Liver (tissue), 3 donors: Measurements from ENCODE around the gene CDC27.

Experiments used
- CTCF ChIP-seq: fragments of 150-350 bp; IDR thresholded peaks from 2 replicates; pipeline ENCODE4 v1.5.1; 2017; ENCODE audit warnings: improper control_type of control experiment, low read depth, low read length; ENCODE audit not compliant: missing input control
- GABPA ChIP-seq, 2 donors: IDR thresholded peaks in 1 of 2; conservative IDR thresholded peaks in 1 of 2; 2 replicates each; pipeline ENCODE4 v1.6.1; 2016; ENCODE audit warnings: antibody characterized with exemption in 2 of 2, mild to moderate bottlenecking in 1 of 2, moderate library complexity in 1 of 2
- TAF1 ChIP-seq: conservative IDR thresholded peaks from 2 replicates; pipeline ENCODE4 v1.6.1; 2016; ENCODE audit warnings: antibody characterized with exemption, mild to moderate bottlenecking
- TF ChIP-seq, protein P1 (sequence below): IDR thresholded peaks from 2 replicates; pipeline ENCODE4 v1.6.1; 2016; ENCODE audit warnings: antibody characterized with exemption
- TF ChIP-seq, protein P2 (sequence below): IDR thresholded peaks from 2 replicates; pipeline ENCODE4 v1.6.1; 2016; ENCODE audit warnings: antibody characterized with exemption, mild to moderate bottlenecking
- donor health status: healthy.
- donor health status: healthy.

- no peak for TF ChIP-seq CTCF
- TF ChIP-seq, protein P1, sequence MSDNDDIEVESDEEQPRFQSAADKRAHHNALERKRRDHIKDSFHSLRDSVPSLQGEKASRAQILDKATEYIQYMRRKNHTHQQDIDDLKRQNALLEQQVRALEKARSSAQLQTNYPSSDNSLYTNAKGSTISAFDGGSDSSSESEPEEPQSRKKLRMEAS, result no peak
- TF ChIP-seq TAF1, result no peak
- TF ChIP-seq, protein P2, sequence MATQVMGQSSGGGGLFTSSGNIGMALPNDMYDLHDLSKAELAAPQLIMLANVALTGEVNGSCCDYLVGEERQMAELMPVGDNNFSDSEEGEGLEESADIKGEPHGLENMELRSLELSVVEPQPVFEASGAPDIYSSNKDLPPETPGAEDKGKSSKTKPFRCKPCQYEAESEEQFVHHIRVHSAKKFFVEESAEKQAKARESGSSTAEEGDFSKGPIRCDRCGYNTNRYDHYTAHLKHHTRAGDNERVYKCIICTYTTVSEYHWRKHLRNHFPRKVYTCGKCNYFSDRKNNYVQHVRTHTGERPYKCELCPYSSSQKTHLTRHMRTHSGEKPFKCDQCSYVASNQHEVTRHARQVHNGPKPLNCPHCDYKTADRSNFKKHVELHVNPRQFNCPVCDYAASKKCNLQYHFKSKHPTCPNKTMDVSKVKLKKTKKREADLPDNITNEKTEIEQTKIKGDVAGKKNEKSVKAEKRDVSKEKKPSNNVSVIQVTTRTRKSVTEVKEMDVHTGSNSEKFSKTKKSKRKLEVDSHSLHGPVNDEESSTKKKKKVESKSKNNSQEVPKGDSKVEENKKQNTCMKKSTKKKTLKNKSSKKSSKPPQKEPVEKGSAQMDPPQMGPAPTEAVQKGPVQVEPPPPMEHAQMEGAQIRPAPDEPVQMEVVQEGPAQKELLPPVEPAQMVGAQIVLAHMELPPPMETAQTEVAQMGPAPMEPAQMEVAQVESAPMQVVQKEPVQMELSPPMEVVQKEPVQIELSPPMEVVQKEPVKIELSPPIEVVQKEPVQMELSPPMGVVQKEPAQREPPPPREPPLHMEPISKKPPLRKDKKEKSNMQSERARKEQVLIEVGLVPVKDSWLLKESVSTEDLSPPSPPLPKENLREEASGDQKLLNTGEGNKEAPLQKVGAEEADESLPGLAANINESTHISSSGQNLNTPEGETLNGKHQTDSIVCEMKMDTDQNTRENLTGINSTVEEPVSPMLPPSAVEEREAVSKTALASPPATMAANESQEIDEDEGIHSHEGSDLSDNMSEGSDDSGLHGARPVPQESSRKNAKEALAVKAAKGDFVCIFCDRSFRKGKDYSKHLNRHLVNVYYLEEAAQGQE, result no peak
- no peak for TF ChIP-seq GABPA (IDR thresholded peaks at IDR 0.05 in 1 of 2, conservative IDR thresholded peaks at IDR 0.05 in 1 of 2)
Measured at GRCh38 chr17:47212458-47212857, 23.4 kb upstream of the CDC27 start.
